ENCODE measurements around the gene PHLDB2. TPM values are rescaled to one million over a fixed set of nuclear protein-coding genes. Genes with fewer than 3 reads are reported as not detected.

The PHLDB2 gene
- total RNA-seq, 1 experiment from 2014 or later: 13.2 TPM

- Histone ChIP-seq H3K23me2 (ENCODE audit: insufficient read length, low read depth, low read length, poor library complexity, severe bottlenecking) (no peaks in the 10 kb centered on the region), H2BK15ac (ENCODE audit: low read depth, low read length) (no peak overlapping the region), H3K4ac (ENCODE audit: low read depth, low read length) (no peak overlapping the region), H4K20me1 (ENCODE audit: control insufficient read depth, insufficient read depth, insufficient read length) (no peaks in the 10 kb centered on the region), H3K4me1 (ENCODE audit: insufficient read depth, low read length) (peaks cover 9% of the 10 kb centered on the region; the same call in 1 of the 2 replicates), H2AFZ (ENCODE audit: low read length) (no peak overlapping the region), H2BK120ac (ENCODE audit: low read depth, low read length, poor library complexity, severe bottlenecking) (no peak overlapping the region), H3K9me3 (ENCODE audit: control insufficient read depth, low read depth, low read length) (no peaks in the 10 kb centered on the region), H2BK5ac (ENCODE audit: insufficient read length, low read length) (no peak overlapping the region), H3K79me1 (ENCODE audit: insufficient read depth, low read depth, low read length, poor library complexity, severe bottlenecking) (no peaks in the 10 kb centered on the region), H2BK20ac (ENCODE audit: low read depth, low read length, poor library complexity, severe bottlenecking) (no peak overlapping the region), H2AK5ac (ENCODE audit: insufficient read length, low read length) (no peak overlapping the region), H3T11ph (ENCODE audit: low read length) (no peak overlapping the region), H3K4me2 (ENCODE audit: insufficient read depth, insufficient read length, low read length) (no peak overlapping the region), H4K5ac (ENCODE audit: insufficient read length, low read depth, low read length) (no peak overlapping the region), H4K91ac (ENCODE audit: insufficient read length, low read depth, low read length) (no peak overlapping the region), H3K14ac (ENCODE audit: insufficient read depth, low read length) (no peak overlapping the region), H3K79me2 (ENCODE audit: insufficient read depth, low read length) (no peaks in the 10 kb centered on the region), H3K18ac (ENCODE audit: insufficient read length, low read depth, low read length) (no peak overlapping the region), H3K9ac (ENCODE audit: extremely low read depth, insufficient read length, low read length) (no peak overlapping the region), H4K8ac (replicated peaks; ENCODE audit: insufficient read length, low read depth, low read length) (no peak overlapping the region), H3K27ac (ENCODE audit: insufficient read length, low read depth, low read length) (no peak overlapping the region), H3K27me3 (ENCODE audit: insufficient read depth, low read length) (no peaks in the 10 kb centered on the region), H2BK12ac (ENCODE audit: insufficient read length, low read depth, low read length) (no peak overlapping the region), H3K23ac (ENCODE audit: insufficient read length, low read depth, low read length) (no peak overlapping the region), H3K56ac (ENCODE audit: insufficient read length, low read depth, low read length) (no peak overlapping the region)
- Mint-ChIP-seq H3K4me3 (no peak overlapping the region), H3K9me3 (no peaks in the 10 kb centered on the region), H3K27me3 (ENCODE audit: low read depth) (peaks cover 4% of the 10 kb centered on the region; the same call in 1 of the 2 replicates), H3K36me3 (ENCODE audit: insufficient read depth in 1 of 3, low read depth in 3 of 3) (peaks cover 0 to 2% (median 0%) of the 10 kb centered on the region in 3 experiments; a peak in 1 of 7 replicates), H3K4me1 (peaks cover 15 to 18% of the 10 kb centered on the region in 2 experiments), H3K27ac (no peak overlapping the region)
- no peak for DNase-seq
- no peak for TF ChIP-seq CTCF (conservative IDR thresholded peaks at IDR 0.05)
- WGBS (ENCODE audit: extremely low coverage, insufficient read length, low lambda C conversion rate): no CpG with 5 or more reads among the region's 2 CpGs
Observed at GRCh38 chr3:111951032-111951431, 92.0 kb downstream of the PHLDB2 start.

Data from H9 (cell line).